ENCODE results near the gene SEPTIN1.
A peak's percentile ranks its signal among the peaks of the same experiment; 100 is the strongest.

Gene SEPTIN1

DNA sequence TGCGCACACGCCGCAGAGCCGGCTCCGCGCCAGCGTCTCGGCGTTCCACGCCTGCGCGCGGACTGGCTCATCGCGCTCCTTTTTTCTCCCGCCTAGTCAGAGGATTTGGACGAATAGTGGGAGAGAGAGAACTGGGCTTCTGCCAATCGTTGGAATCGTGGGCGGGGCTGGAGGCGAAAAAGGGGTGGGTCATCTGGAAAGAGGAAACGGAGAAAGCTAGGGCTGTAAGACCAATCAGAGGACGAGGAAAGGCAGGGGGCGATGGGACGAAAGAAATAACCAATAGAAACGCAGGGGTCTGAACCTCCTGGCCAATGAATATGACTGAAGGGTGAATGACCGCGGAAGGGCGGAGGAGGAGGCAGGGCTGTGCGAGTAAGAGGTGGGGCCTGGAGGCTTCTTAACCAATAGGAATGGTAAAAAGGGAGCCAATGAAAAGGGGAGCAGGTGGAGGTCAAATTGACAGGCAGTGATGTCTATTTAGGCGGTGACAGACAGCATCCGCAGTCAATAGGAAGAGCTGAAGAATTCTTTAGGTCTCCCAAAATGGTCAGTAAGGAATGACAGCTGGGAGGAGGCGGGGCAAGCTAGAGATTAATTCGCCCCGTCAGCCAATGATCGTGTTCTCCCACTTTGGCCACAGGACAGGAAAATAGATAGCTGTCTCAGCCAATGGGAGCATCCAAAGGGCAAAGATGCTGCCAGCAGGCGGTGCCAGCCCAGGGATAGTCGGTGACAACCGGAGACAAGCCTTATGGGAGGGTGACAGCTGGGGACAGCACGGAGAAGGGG lies 11.7 kb downstream of the SEPTIN1 start, which contains the start of gene TBC1D10B:
TSS of gene TBC1D10B (minus strand) at position 39 of the 792 bp plus-strand sequence. CDS start 311 bp downstream, outside the sequence.
- Histone ChIP-seq H3K9ac (ENCODE audit: low read length) (peak within 1 kb of the TSS; percentile 79), H3K9me3 (ENCODE audit: control insufficient read depth, low read length) (no peaks in the 10 kb centered on the region), H3K36me3 (ENCODE audit: control insufficient read depth, insufficient read depth, low read length) (no peaks in the 10 kb centered on the region), H3K27me3 (ENCODE audit: control insufficient read depth, insufficient read depth, low read length) (no peaks in the 10 kb centered on the region), H3K4me3 (ENCODE audit: low read length) (peak within 1 kb of the TSS; percentile 22), H3K4me1 (ENCODE audit: control insufficient read depth, insufficient read depth, low read length) (peaks cover 24% of the 10 kb centered on the region)

DNA sequence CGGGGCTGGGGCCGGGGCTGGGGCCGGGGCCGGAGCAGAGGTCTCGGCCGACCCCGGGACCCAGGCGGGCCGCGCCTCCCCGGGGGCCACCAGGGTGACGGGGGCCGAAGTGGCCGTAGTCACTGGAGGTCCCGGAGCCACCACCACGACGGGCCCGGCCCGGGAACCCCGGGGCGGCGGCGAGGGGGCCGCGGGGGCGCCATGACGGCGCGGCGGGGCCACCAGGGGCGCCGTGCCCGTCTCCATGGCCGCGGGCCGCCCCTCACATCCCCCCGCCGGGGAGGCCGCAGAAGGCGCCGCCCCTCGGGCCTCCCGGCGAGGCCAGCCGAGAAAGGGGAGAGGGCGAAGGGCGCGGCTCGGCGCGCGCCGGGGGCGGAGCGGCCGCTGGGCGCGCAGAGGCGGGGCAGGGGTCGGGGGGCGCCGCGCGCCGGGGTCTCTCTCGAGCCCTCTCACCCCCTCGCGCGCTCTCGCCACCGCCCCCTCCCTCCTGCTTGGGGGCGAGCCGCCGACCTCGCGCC lies 12.4 kb downstream of the SEPTIN1 start:
- H3K4me3 ChIP-seq (ENCODE audit: low read length), result no peak overlapping the region
- H3K9me3 ChIP-seq (ENCODE audit: control insufficient read depth, low read length), result no peaks in the 10 kb centered on the region
- no peaks in the 10 kb centered on the region for H3K36me3 ChIP-seq (ENCODE audit: control insufficient read depth, insufficient read depth, low read length)
- peak overlapping the region; percentile 79 for H3K9ac ChIP-seq (ENCODE audit: low read length)
- no peaks in the 10 kb centered on the region for H3K27me3 ChIP-seq (ENCODE audit: control insufficient read depth, insufficient read depth, low read length)
- peaks cover 24% of the 10 kb centered on the region for H3K4me1 ChIP-seq (ENCODE audit: control insufficient read depth, insufficient read depth, low read length)

DNA sequence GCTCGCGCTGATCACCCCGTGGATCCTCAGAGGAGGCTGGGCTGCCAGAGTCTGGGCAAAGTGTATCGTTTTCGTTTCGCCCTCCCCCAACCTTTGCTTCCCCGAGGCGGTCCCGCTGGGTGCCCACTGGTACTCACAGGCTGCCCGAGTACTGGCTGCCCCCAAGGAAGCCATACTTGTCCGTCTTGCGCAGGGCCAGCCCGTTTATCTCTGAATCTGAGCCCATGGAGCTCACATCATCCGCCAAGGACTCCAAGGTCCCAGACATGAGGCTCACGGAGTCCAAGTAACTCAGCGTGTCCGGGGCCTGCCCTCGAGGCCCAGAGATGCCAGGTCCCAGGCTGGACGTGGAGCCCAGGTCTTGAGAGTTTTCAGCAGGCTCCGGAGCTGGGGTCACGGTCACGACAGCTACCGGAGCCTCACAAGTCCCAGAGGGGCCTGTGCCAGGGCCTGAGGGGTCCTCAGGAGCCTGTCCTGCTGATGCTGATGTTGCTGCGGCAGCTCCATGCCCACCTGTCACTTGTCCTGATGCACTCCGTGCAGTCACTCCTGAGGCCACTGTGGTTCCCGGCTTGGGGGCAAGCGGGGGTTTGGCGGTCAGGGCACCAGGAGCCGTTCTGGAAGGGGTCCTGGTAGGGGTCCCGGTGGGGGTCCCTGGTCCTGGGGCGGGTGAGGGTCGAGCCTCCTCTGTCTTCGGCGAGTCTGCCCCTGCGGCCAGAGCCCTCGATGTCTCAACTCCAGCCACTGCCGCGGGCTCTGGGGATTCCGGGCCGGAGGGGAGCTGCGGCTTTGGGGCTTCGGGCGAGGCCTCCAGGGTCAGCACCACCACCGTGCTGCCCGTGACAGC lies 13.0 kb downstream of the SEPTIN1 start:
- peaks cover 24% of the 10 kb centered on the region for H3K4me1 ChIP-seq (ENCODE audit: control insufficient read depth, insufficient read depth, low read length)
- no peaks in the 10 kb centered on the region for H3K27me3 ChIP-seq (ENCODE audit: control insufficient read depth, insufficient read depth, low read length)
- H3K36me3 ChIP-seq (ENCODE audit: control insufficient read depth, insufficient read depth, low read length), result no peaks in the 10 kb centered on the region
- H3K9ac ChIP-seq (ENCODE audit: low read length), result peak overlapping the region; percentile 79
- peak overlapping the region; percentile 17 for H3K4me3 ChIP-seq (ENCODE audit: low read length)
- no peaks in the 10 kb centered on the region for H3K9me3 ChIP-seq (ENCODE audit: control insufficient read depth, low read length)

DNA sequence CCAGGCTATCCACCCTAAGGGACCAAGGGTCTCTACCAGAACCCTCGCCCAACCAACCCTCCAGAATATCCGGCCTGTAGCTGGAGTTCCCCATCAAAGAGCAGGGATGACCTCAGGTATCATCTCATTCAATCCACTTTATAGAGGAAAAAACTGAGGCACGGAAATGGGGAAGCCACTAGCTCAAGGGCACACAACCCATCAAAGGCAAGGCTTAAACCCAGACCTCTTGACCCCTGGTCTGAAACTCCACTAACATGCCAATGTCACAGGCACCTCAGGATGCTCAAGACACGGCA lies 13.6 kb downstream of the SEPTIN1 start:
- Histone ChIP-seq H3K4me1 (ENCODE audit: control insufficient read depth, insufficient read depth, low read length) (peaks cover 24% of the 10 kb centered on the region), H3K36me3 (ENCODE audit: control insufficient read depth, insufficient read depth, low read length) (no peaks in the 10 kb centered on the region), H3K4me3 (ENCODE audit: low read length) (peak overlapping the region; percentile 17), H3K9ac (ENCODE audit: low read length) (peak overlapping the region; percentile 79), H3K9me3 (ENCODE audit: control insufficient read depth, low read length) (no peaks in the 10 kb centered on the region), H3K27me3 (ENCODE audit: control insufficient read depth, insufficient read depth, low read length) (no peaks in the 10 kb centered on the region)

DNA sequence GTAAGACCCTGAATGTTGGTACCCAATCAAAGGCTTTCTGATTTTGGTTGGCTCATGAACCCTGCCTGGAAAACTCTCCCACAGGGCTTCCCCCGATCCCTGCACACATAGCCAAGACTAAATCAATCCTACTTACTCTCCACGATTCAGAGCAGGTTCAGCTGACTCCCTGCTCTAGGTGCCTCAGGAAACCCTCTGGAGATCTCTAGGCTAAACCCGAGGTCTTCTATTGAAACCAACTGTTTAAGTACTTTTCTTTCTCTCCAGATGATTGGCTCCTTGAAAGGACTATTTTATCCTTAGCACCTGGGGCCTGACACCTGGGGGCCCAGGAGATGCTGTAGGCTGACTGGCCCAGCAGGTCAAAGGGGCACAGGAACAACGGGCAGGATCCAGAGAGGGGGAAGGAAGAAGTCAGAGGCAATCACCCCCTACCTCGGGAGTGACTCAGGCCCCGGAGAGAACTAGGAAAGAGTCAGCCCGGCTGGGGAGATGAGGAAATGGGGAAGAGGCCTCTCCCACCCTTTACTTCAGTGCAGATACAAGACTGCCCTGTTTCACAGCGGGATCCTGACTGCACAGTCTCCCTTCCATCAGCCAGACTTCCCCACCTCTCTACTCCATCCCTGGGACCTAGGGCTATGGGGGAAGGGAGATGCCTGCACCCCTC lies 14.1 kb downstream of the SEPTIN1 start:
- Histone ChIP-seq H3K27me3 (ENCODE audit: control insufficient read depth, insufficient read depth, low read length) (no peaks in the 10 kb centered on the region), H3K4me3 (ENCODE audit: low read length) (peak overlapping the region; percentile 37), H3K9ac (ENCODE audit: low read length) (peak overlapping the region; percentile 79), H3K9me3 (ENCODE audit: control insufficient read depth, low read length) (no peaks in the 10 kb centered on the region), H3K36me3 (ENCODE audit: control insufficient read depth, insufficient read depth, low read length) (no peaks in the 10 kb centered on the region), H3K4me1 (ENCODE audit: control insufficient read depth, insufficient read depth, low read length) (peaks cover 24% of the 10 kb centered on the region)

DNA sequence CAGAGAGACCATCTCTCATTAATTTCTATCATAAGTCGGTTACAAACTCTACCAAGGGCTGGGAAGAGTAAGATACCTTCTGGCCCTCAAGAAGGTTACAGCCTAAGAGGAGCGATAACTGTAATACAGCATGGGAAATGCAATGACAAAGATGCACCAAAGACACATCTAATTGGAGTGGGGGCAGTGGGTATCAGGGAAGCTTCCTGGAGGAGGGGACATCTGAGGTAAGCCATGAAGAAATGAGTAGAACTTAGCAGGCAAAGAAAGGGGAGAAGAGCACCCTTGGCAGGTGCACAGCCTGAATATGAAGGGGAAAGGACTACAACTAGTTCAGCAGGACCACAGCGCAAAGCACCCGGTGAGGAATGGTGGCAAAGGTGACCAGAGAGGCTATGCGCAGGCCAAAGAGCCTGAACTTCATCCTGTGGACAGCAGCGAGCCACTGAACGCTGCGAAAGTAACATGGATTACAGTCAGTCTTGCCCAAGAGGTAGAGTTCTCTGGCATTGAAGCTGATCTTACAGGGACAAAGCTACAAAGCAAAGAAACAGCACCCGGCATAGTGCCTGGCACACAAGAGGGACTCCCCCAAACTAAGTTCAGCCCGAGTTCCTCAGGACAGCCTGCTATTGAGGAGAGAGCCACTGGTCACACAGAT lies 14.9 kb downstream of the SEPTIN1 start:
- Histone ChIP-seq H3K27me3 (ENCODE audit: control insufficient read depth, insufficient read depth, low read length) (no peaks in the 10 kb centered on the region), H3K4me1 (ENCODE audit: control insufficient read depth, insufficient read depth, low read length) (peaks cover 24% of the 10 kb centered on the region), H3K4me3 (ENCODE audit: low read length) (peak overlapping the region; percentile 37), H3K9ac (ENCODE audit: low read length) (peak overlapping the region; percentile 79), H3K36me3 (ENCODE audit: control insufficient read depth, insufficient read depth, low read length) (no peaks in the 10 kb centered on the region), H3K9me3 (ENCODE audit: control insufficient read depth, low read length) (no peaks in the 10 kb centered on the region)

DNA sequence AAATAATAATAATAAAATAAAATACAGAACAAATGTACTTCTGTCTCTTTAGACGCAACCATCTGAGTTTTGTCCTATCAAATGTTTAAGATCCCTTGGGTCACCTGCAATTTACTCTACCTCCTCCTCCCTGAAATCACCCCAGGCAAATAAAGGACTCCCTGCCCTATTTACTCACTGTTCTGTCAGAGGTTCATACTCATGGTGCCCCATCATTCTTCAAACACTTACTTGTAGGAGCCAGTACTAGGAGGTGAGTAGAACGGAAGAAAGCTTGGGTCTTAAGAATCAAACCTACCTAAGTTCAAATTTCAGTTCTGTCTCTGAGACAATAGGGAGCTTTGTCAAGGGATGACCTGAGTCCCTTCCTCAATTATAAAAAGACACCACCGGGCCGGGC lies 15.8 kb downstream of the SEPTIN1 start:
- H3K4me3 ChIP-seq (ENCODE audit: low read length), result no peak overlapping the region
- H3K27me3 ChIP-seq (ENCODE audit: control insufficient read depth, insufficient read depth, low read length), result no peaks in the 10 kb centered on the region
- no peaks in the 10 kb centered on the region for H3K36me3 ChIP-seq (ENCODE audit: control insufficient read depth, insufficient read depth, low read length)
- H3K4me1 ChIP-seq (ENCODE audit: control insufficient read depth, insufficient read depth, low read length), result peaks cover 21% of the 10 kb centered on the region
- no peak overlapping the region for H3K9ac ChIP-seq (ENCODE audit: low read length)
- H3K9me3 ChIP-seq (ENCODE audit: control insufficient read depth, low read length), result no peaks in the 10 kb centered on the region

DNA sequence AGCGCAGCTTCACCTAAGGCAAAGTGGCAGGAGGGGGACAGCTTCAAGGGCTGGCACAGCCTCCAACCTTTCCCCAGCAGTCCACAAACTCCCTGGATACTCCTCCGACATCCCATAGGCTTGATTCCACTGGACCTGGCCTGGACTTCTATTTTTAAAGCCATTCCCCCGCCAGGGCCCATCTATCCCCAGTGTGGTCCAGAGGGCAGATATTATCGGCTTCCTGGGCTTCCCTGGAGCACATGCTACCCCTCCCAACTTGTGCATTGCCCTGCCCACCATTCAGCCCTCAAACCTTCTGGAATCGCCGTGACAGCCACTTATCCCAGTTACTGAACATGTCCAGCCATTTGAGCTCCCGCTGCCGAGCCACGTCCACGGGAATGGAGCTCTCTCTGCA lies 17.2 kb downstream of the SEPTIN1 start:
- Histone ChIP-seq H3K9me3 (ENCODE audit: control insufficient read depth, low read length) (no peaks in the 10 kb centered on the region), H3K4me3 (ENCODE audit: low read length) (no peak overlapping the region), H3K9ac (ENCODE audit: low read length) (no peak overlapping the region), H3K27me3 (ENCODE audit: control insufficient read depth, insufficient read depth, low read length) (no peaks in the 10 kb centered on the region), H3K4me1 (ENCODE audit: control insufficient read depth, insufficient read depth, low read length) (peaks cover 14% of the 10 kb centered on the region), H3K36me3 (ENCODE audit: control insufficient read depth, insufficient read depth, low read length) (no peaks in the 10 kb centered on the region)

DNA sequence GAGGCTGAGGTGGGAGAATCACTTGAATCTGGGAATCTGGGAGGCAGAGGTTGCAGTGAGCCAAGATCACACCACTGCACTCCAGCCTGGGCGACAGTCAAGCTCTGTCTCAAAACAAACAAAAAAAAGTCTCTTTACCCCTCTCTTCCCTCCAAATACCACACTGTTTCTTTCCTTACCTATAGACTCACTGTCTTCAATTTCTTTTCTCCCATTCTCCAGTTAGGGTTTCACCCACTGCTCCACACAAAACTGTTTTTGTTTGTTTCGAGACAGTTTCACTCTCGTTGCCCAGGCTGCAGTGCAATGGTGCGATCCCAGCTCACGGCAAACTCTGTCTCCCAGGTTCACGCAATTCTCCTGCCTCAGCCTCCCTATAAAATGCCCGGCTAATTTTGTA lies 21.2 kb downstream of the SEPTIN1 start:
- peaks cover 13% of the 10 kb centered on the region for H3K4me1 ChIP-seq (ENCODE audit: control insufficient read depth, insufficient read depth, low read length)
- peaks cover 19% of the 10 kb centered on the region for H3K36me3 ChIP-seq (ENCODE audit: control insufficient read depth, insufficient read depth, low read length)
- H3K9me3 ChIP-seq (ENCODE audit: control insufficient read depth, low read length), result no peaks in the 10 kb centered on the region
- no peak overlapping the region for H3K9ac ChIP-seq (ENCODE audit: low read length)
- H3K27me3 ChIP-seq (ENCODE audit: control insufficient read depth, insufficient read depth, low read length), result no peaks in the 10 kb centered on the region
- no peak overlapping the region for H3K4me3 ChIP-seq (ENCODE audit: low read length)

DNA sequence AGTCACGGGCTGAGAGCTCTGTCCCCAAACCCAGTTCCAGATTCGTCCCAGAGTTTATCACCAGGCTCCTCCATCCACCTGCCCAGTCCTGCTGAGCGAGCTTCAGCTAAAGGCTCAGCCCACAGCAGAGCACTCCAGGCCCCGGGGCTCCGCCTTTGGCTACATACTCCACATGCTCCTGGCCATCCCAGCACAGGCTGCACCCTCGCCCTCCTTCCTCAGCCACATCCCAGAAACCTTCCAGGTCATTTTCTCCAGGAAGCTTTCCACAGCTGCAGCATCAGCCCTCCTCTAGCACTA lies 22.5 kb downstream of the SEPTIN1 start:
- H3K36me3 ChIP-seq (ENCODE audit: control insufficient read depth, insufficient read depth, low read length), result peaks cover 19% of the 10 kb centered on the region
- H3K9me3 ChIP-seq (ENCODE audit: control insufficient read depth, low read length), result no peaks in the 10 kb centered on the region
- no peaks in the 10 kb centered on the region for H3K27me3 ChIP-seq (ENCODE audit: control insufficient read depth, insufficient read depth, low read length)
- no peak overlapping the region for H3K9ac ChIP-seq (ENCODE audit: low read length)
- peaks cover 22% of the 10 kb centered on the region for H3K4me1 ChIP-seq (ENCODE audit: control insufficient read depth, insufficient read depth, low read length)
- H3K4me3 ChIP-seq (ENCODE audit: low read length), result no peak overlapping the region

DNA sequence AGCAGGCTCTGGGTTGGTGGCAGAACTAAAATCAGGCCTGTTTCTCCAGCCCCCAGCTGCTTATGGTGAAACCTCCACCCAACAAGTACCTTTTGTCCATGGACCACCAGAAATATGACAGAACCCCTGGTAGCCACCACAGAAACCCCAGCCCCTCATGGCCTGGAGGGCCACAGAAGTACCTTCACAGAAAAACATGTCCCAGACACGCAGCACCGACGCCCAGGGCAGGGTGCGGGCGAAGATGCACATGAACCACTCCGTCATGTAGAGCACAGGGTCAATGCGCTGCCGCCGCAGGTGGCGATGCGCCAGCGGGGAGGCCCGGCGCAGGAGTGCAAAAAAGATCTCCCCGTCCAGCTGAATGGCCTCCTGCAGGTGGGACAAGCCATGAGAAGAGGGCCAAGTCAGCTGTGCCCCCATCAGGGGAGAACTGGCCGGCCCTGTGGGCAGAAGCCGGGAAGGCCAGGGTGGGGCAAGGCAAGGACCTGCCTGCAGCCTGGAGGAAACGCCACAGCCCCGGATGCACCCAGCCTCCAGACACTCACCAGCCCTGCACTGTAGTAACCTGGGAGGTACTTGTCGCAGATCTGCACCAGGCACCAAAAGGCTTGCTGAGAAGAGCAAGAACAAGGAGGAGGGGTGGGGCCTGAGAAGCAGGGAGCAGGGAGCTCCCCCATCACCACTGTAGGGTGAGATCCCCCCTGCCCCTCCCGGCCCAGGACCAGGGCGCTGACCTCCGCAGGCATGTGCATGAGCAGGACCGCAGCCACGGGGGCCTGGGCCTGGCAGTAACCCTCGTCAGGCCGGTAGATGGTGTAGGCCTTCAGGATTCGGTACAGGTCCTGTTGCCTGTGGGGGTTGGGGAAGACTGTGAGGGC lies 23.1 kb downstream of the SEPTIN1 start:
- no peaks in the 10 kb centered on the region for H3K27me3 ChIP-seq (ENCODE audit: control insufficient read depth, insufficient read depth, low read length)
- peaks cover 19% of the 10 kb centered on the region for H3K36me3 ChIP-seq (ENCODE audit: control insufficient read depth, insufficient read depth, low read length)
- no peak overlapping the region for H3K9ac ChIP-seq (ENCODE audit: low read length)

More for the DNA sequence above, 23.1 kb downstream of the SEPTIN1 start:
- H3K4me1 ChIP-seq (ENCODE audit: control insufficient read depth, insufficient read depth, low read length), result peaks cover 24% of the 10 kb centered on the region
- H3K4me3 ChIP-seq (ENCODE audit: low read length), result no peak overlapping the region
- H3K9me3 ChIP-seq (ENCODE audit: control insufficient read depth, low read length), result no peaks in the 10 kb centered on the region

Measured in mucosa of stomach (tissue), 1 donor.